Endothelial cell of umbilical vein (primary cell): ENCODE measurements around the gene OARD1. TPM values are rescaled to one million over a fixed set of nuclear protein-coding genes. Genes with fewer than 3 reads are reported as not detected.

Experiments
- BruUV-seq: library from RNA; stranded (reverse); fragments of 400-500 nt; replicated peaks from 2 replicates; lab custom pipeline; 2021; lab: Mats Ljungman, UMichigan
- CTCF ChIA-PET: fragments of 300-600, 350-600 bp; sonication (Branson Sonifier 250); formaldehyde crosslinking; loops from one replicate; lab custom pipeline; 2021; ENCODE audit warnings: antibody characterized with exemption, inconsistent platforms; lab: Charles Lee
- POLR2A ChIA-PET: fragments of 300-600, 350-600 bp; sonication (Branson Sonifier 250); formaldehyde crosslinking; loops from one replicate; lab custom pipeline; 2021; ENCODE audit warnings: antibody characterized with exemption, inconsistent platforms; lab: Charles Lee
- DNase-seq: peaks from one replicate; pipeline ENCODE4 v3.0.0-alpha.2; 2011; ENCODE audit warnings: low read depth, low spot score
- FAIRE-seq: peaks from 2 replicates; lab custom pipeline; 2011; peaks lifted over from hg19 to GRCh38; lab: Jason Lieb, UNC
- H2AFZ ChIP-seq: 2 replicates; pipeline ENCODE4 v1.6.0; 2012; ENCODE audit warnings: low read depth, low read length, control low read depth, inconsistent platforms
- H3K27ac ChIP-seq: 2 replicates; pipeline ENCODE4 v1.5.1; 2011; ENCODE audit warnings: low read depth, mild to moderate bottlenecking, control low read depth, low read length, moderate library complexity; ENCODE audit not compliant: insufficient read depth
- H3K27me3 ChIP-seq, 2 experiments: 2 replicates each; pipeline versions ENCODE4 v1.6.0 to v1.6.1; 2011; ENCODE audit warnings: low read length in 2 of 2, mixed read lengths in 1 of 2; ENCODE audit not compliant: control insufficient read depth in 2 of 2, insufficient read depth in 2 of 2
- H3K36me3 ChIP-seq, 2 experiments: 2 replicates in 1 of 2; 3 replicates in 1 of 2; pipeline ENCODE4 v1.5.1; 2011; ENCODE audit warnings: low read length in 2 of 2, mild to moderate bottlenecking in 1 of 2, moderate library complexity in 1 of 2; ENCODE audit not compliant: control insufficient read depth in 2 of 2, insufficient read depth in 2 of 2; ENCODE audit errors: extremely low read depth in 1 of 2
- H3K4me1 ChIP-seq: 3 replicates; pipeline ENCODE4 v1.5.1; 2011; ENCODE audit warnings: mild to moderate bottlenecking, low read length; ENCODE audit not compliant: control insufficient read depth, insufficient read depth; ENCODE audit errors: extremely low read depth
- H3K4me2 ChIP-seq: 2 replicates; pipeline ENCODE4 v1.6.1; 2011; ENCODE audit warnings: low read length, control low read depth, mixed read lengths; ENCODE audit not compliant: insufficient read depth
- H3K4me3 ChIP-seq, 3 experiments: fragments of 200-600 bp in 1 of 3; sonication (generic), shearing (Covaris generic) in 1 of 3; replicated peaks in 1 of 3; 2 replicates each; pipeline ENCODE4 v1.5.1; 2011 to 2016; ENCODE audit warnings: control low read depth in 3 of 3, low read length in 3 of 3, mild to moderate bottlenecking in 2 of 3, inconsistent platforms in 1 of 3, low read depth in 1 of 3, moderate library complexity in 1 of 3; ENCODE audit not compliant: insufficient read depth in 1 of 3
- H3K79me2 ChIP-seq: 2 replicates; pipeline ENCODE4 v1.6.0; 2012; ENCODE audit warnings: low read length, inconsistent platforms; ENCODE audit not compliant: control insufficient read depth, insufficient read depth
- H3K9ac ChIP-seq: replicated peaks from 2 replicates; pipeline ENCODE3; 2011; ENCODE audit warnings: low read length, control low read depth; ENCODE audit not compliant: insufficient read depth; ENCODE audit errors: extremely low read depth
- H3K9me1 ChIP-seq: replicated peaks from 3 replicates; pipeline ENCODE4 v1.6.0; 2011; ENCODE audit warnings: mild to moderate bottlenecking, low read length; ENCODE audit not compliant: control insufficient read depth, insufficient read depth; ENCODE audit errors: extremely low read depth
- H3K9me3 ChIP-seq: replicated peaks from 2 replicates; pipeline ENCODE4 v1.5.1; 2012; ENCODE audit warnings: low read length, inconsistent platforms; ENCODE audit not compliant: control insufficient read depth, insufficient read depth
- H4K20me1 ChIP-seq: replicated peaks from 2 replicates; pipeline ENCODE3; 2011; ENCODE audit warnings: mild to moderate bottlenecking, low read length; ENCODE audit not compliant: control insufficient read depth, insufficient read depth; ENCODE audit errors: extremely low read depth
- FOS ChIP-seq: IDR thresholded peaks from 2 replicates; pipeline ENCODE4 v1.6.1; 2011; ENCODE audit warnings: mild to moderate bottlenecking, low read length, moderate library complexity, borderline replicate concordance; ENCODE audit not compliant: insufficient read depth
- GATA2 ChIP-seq: IDR thresholded peaks from 2 replicates; pipeline ENCODE4 v1.7.0; 2011; ENCODE audit warnings: low read depth, mild to moderate bottlenecking, moderate library complexity, mixed read lengths, low read length; ENCODE audit not compliant: insufficient read length, insufficient read depth
- JUN ChIP-seq: IDR thresholded peaks from 2 replicates; pipeline ENCODE4 v1.6.1; 2011; ENCODE audit warnings: borderline replicate concordance, low read depth; ENCODE audit not compliant: insufficient read length, insufficient read depth
- MYC ChIP-seq: IDR thresholded peaks from one replicate; pipeline ENCODE4 v1.6.1; 2011; ENCODE audit warnings: mild to moderate bottlenecking, low read depth, low read length
- POLR2A ChIP-seq: IDR thresholded peaks from 2 replicates; pipeline ENCODE4 v1.6.1; 2012; ENCODE audit warnings: low read depth, mild to moderate bottlenecking, control low read depth, low read length
- POLR2AphosphoS5 ChIP-seq: IDR thresholded peaks from 2 replicates; pipeline ENCODE4 v1.6.1; 2012; ENCODE audit warnings: low read depth, mild to moderate bottlenecking, control low read depth, low read length, moderate library complexity; ENCODE audit not compliant: insufficient read depth
- dilution Hi-C: fragments of 300-500 bp; cut with MboI; formaldehyde crosslinking; loops from one replicate; pipeline ENCODE4 v1.15.0; 2019; ENCODE audit warnings: low sequenced_read_pairs; ENCODE audit not compliant: extremely low pct_ligation_motif_present
- intact Hi-C: fragments of 100-400 bp; cut with micrococcal nuclease; formaldehyde crosslinking; loops from one replicate; pipeline ENCODE4 v1.10.0; 2022
- polyA plus RNA-seq, 4 experiments: library from polyadenylated mRNA; depleted of rRNA in 3 of 4; stranded (reverse) in 3 of 4; unstranded in 1 of 4; fragments of >200 nt; gene quantifications; 2 replicates each; pipeline versions ENCODE4 v1.2.1 to v1.2.3, GENCODE V29; 2011 to 2012; ENCODE audit warnings: missing spikeins in 1 of 4
- total RNA-seq: library from RNA; stranded (reverse); gene quantifications from 2 replicates; pipeline ENCODE4 v1.2.3, GENCODE V29; 2021
- TF ChIP-seq, protein P1 (sequence below), 2 donors: IDR thresholded peaks; 1 replicate in 1 of 2; 2 replicates in 1 of 2; pipeline ENCODE4 v1.5.1; 2011; ENCODE audit warnings: low read length in 2 of 2, mild to moderate bottlenecking in 2 of 2, moderate library complexity in 2 of 2, control low read depth in 1 of 2, inconsistent platforms in 1 of 2, low read depth in 1 of 2; ENCODE audit not compliant: insufficient read depth in 1 of 2; ENCODE audit errors: extremely low read depth in 1 of 2
- TF ChIP-seq, protein P2 (sequence below): IDR thresholded peaks from 2 replicates; pipeline ENCODE4 v1.6.1; 2011; ENCODE audit not compliant: insufficient read depth, insufficient read length

Gene OARD1
- total and polyA plus RNA-seq, 2 donors (not counting 3 experiments of a cell fraction or from before 2014, with no cell fraction given), result 5.2 to 13.0 TPM

DNA sequence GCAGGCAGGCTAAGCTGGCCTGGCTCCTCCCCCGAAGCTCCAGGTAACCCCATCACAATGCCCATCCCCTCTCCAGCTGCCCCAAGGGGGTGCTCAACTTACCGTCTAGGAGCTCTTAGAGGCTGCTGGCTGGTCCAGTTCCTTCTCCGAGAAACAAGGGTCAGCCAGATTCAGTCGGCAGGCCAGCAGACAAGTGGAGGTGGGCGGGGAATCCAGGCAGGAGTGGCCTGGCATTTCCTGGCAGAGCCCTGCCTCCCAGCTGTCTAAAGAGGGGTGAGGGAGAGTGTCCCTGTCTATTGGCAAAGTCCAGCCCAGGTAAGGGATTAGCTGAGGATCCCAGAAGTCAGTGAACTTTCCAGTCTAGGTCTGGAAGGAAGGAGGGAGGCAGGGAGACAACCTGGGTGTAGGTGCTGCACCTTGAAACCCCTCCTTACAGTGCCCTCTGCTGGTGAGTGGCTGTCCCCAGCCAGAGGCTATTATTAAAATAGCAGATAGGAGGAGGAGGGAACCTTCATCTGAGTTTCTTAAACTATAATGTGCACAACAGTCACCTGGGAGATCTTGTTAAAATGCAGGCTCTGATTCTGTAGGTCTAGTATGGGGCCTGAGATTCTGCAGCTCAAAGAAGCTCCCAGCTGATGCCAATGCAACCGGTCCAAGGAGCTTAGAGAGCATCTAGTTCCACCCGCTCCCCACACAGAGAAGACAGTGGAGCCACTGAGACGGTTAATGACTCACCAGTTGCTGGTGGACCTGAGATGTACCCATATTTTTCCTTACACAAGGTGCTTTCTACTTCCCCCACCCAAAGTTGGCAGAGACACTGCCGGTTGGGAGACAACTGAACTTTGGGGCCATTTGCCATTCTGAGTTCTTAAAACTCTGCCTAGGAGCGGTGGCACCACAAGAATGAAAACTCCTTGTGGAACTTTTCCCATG, 32.8 kb downstream of the OARD1 start, which contains the start of gene UNC5CL:
TSS of gene UNC5CL (minus strand) at position 162 of the 939 bp plus-strand sequence. CDS start 4,147 bp downstream, outside the sequence.
- intact Hi-C loops, result no loop called here
- Histone ChIP-seq H2AFZ (no peak within 1 kb of the TSS), H3K79me2 (no peaks in the 10 kb centered on the region), H3K9me1 (no peaks in the 10 kb centered on the region), H3K4me2 (no peak within 1 kb of the TSS), H3K4me3 (no peak within 1 kb of the TSS), H3K27me3 (peaks cover 0 to 2% of the 10 kb centered on the region in 2 experiments), H3K9me3 (no peaks in the 10 kb centered on the region), H3K36me3 (no peaks in the 10 kb centered on the region), H3K4me1 (peaks cover 2% of the 10 kb centered on the region), H3K27ac (no peak within 1 kb of the TSS), H3K9ac (no peak within 1 kb of the TSS), H4K20me1 (no peaks in the 10 kb centered on the region)
- POLR2A ChIA-PET, result no interaction called here
- BruUV-seq, result no TSS peak
- CTCF ChIA-PET, result interaction anchor here (1.1 to 3.0 kb wide), 10 partner anchors 9 to 496 kb away, joined by 3 to 22 read pairs (median 10); no protein-coding TSS in a partner anchor
- no peak for TF ChIP-seq POLR2A
- TF ChIP-seq, protein P1, sequence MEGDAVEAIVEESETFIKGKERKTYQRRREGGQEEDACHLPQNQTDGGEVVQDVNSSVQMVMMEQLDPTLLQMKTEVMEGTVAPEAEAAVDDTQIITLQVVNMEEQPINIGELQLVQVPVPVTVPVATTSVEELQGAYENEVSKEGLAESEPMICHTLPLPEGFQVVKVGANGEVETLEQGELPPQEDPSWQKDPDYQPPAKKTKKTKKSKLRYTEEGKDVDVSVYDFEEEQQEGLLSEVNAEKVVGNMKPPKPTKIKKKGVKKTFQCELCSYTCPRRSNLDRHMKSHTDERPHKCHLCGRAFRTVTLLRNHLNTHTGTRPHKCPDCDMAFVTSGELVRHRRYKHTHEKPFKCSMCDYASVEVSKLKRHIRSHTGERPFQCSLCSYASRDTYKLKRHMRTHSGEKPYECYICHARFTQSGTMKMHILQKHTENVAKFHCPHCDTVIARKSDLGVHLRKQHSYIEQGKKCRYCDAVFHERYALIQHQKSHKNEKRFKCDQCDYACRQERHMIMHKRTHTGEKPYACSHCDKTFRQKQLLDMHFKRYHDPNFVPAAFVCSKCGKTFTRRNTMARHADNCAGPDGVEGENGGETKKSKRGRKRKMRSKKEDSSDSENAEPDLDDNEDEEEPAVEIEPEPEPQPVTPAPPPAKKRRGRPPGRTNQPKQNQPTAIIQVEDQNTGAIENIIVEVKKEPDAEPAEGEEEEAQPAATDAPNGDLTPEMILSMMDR (IDR thresholded peaks at IDR 0.05; ENCODE audit: extremely low read depth in 1 of 2, insufficient read depth in 1 of 2, low read depth in 1 of 2, low read length in 2 of 2), result peak; percentile 69 to 71
- dilution Hi-C loops, result no loop called here
- DNase-seq, result peak; percentile 22
- no peak for FAIRE-seq

DNA sequence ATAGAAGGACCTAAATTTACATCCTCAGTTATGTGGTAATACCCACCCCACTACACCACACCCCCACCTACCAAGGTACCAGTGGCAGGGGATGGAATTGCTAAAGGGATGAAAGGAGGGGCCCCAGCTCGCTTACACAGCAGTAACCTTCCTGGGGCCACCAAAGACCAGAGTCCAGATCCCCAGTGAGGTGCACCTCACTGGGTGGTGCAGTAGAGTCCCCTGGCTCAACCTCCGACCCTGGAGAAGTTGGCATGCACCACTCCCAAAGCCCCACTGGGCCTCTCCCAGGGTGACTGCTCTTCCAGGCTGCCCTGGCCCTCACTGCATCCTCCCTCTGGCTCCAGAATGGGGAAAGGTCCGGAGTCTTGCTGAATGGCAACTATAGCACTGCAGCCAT, 34.0 kb downstream of the OARD1 start:
- H3K27ac ChIP-seq, result no peak overlapping the region
- no peaks in the 10 kb centered on the region for H3K79me2 ChIP-seq
- H3K9me3 ChIP-seq, result no peaks in the 10 kb centered on the region
- H3K4me2 ChIP-seq, result no peak overlapping the region
- no TSS peak for BruUV-seq
- H3K27me3 ChIP-seq, result peaks cover 0 to 2% of the 10 kb centered on the region in 2 experiments
- TF ChIP-seq, protein P1 (IDR thresholded peaks at IDR 0.05; ENCODE audit: extremely low read depth in 1 of 2, insufficient read depth in 1 of 2, low read depth in 1 of 2, low read length in 2 of 2), result no peak
- TF ChIP-seq GATA2, result no peak
- no peak for TF ChIP-seq POLR2A
- no peak for TF ChIP-seq MYC
- no peak for TF ChIP-seq POLR2AphosphoS5
- TF ChIP-seq, protein P2, sequence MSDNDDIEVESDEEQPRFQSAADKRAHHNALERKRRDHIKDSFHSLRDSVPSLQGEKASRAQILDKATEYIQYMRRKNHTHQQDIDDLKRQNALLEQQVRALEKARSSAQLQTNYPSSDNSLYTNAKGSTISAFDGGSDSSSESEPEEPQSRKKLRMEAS, result no peak
- no peak for TF ChIP-seq FOS
- no peak for TF ChIP-seq JUN
- POLR2A ChIA-PET, result no interaction called here
- intact Hi-C loops, result no loop called here
- CTCF ChIA-PET, result interaction anchor here (1.1 to 2.9 kb wide), 4 partner anchors 11 to 144 kb away, joined by 3 to 22 read pairs (median 16); no protein-coding TSS in a partner anchor
- H3K9ac ChIP-seq, result no peak overlapping the region
- no peak overlapping the region for H2AFZ ChIP-seq
- dilution Hi-C loops, result no loop called here
- H3K4me1 ChIP-seq, result peaks cover 2% of the 10 kb centered on the region
- H3K36me3 ChIP-seq, result no peaks in the 10 kb centered on the region
- H3K9me1 ChIP-seq, result no peaks in the 10 kb centered on the region
- no peak overlapping the region for H3K4me3 ChIP-seq
- FAIRE-seq (no peak), DNase-seq (no peak)
- no peaks in the 10 kb centered on the region for H4K20me1 ChIP-seq
